CD4-positive, alpha-beta T cell (primary cell): Measurements from ENCODE around the gene PRICKLE4. TPM values are rescaled to one million over a fixed set of nuclear protein-coding genes. Genes with fewer than 3 reads are reported as not detected.

Experiments used
- ATAC-seq: fragments of 200-7000 bp; cut with Tn5 transposase; one replicate; pipeline ENCODE4 v1.10.0; 2022; ENCODE audit warnings: mild to moderate bottlenecking; ENCODE audit not compliant: poor library complexity
- CTCF ChIA-PET: fragments of 350-600 bp; sonication (Branson Sonifier 250); formaldehyde crosslinking; loops from one replicate; lab custom pipeline; 2021; ENCODE audit warnings: antibody characterized with exemption, inconsistent platforms; lab: Charles Lee
- POLR2A ChIA-PET: fragments of 350-600 bp; sonication (Branson Sonifier 250); formaldehyde crosslinking; loops from one replicate; lab custom pipeline; 2021; ENCODE audit warnings: antibody characterized with exemption, inconsistent platforms; lab: Charles Lee
- DNase-seq, 14 experiments: peaks; one replicate each; pipeline ENCODE4 v3.0.0-alpha.2; 2013 to 2020; ENCODE audit warnings: mixed read lengths in 2 of 14
- H3K27ac ChIP-seq, 2 donors: one replicate each; pipeline versions ENCODE4 v1.5.1 to v1.7.0; 2013; ENCODE audit warnings: low read length in 2 of 2, low read depth in 1 of 2, mild to moderate bottlenecking in 1 of 2
- H3K27me3 ChIP-seq, 2 experiments: 1 replicate in 1 of 2; 2 replicates in 1 of 2; pipeline versions ENCODE4 v1.6.1 to v1.7.0; 2013; ENCODE audit warnings: low read length in 2 of 2, control low read depth in 1 of 2, mild to moderate bottlenecking in 1 of 2, moderate library complexity in 1 of 2; ENCODE audit not compliant: insufficient read depth in 2 of 2, control insufficient read depth in 1 of 2
- H3K36me3 ChIP-seq: one replicate; pipeline ENCODE4 v1.6.1; 2013; ENCODE audit warnings: low read length, control low read depth; ENCODE audit not compliant: insufficient read depth
- H3K4me1 ChIP-seq: one replicate; pipeline ENCODE4 v1.6.1; 2013; ENCODE audit warnings: low read length, control low read depth; ENCODE audit not compliant: insufficient read depth
- H3K4me3 ChIP-seq: one replicate; pipeline ENCODE4 v1.5.1; 2013; ENCODE audit warnings: mild to moderate bottlenecking, low read length, moderate library complexity
- H3K9me3 ChIP-seq, 2 experiments: 1 replicate in 1 of 2; 2 replicates in 1 of 2; pipeline versions ENCODE4 v1.6.1 to v1.7.0; 2013; ENCODE audit warnings: low read length in 2 of 2, mild to moderate bottlenecking in 2 of 2, control low read depth in 1 of 2, moderate library complexity in 1 of 2; ENCODE audit not compliant: control insufficient read depth in 1 of 2, insufficient read depth in 1 of 2
- H3K27ac Mint-ChIP-seq: one replicate; pipeline ENCODE4 v1.8.0; 2020; ENCODE audit warnings: mixed read lengths
- H3K27me3 Mint-ChIP-seq: one replicate; pipeline ENCODE4 v1.8.0; 2021; ENCODE audit warnings: mixed read lengths
- H3K36me3 Mint-ChIP-seq: one replicate; pipeline ENCODE4 v1.8.0; 2021; ENCODE audit warnings: low read depth, mixed read lengths
- H3K4me1 Mint-ChIP-seq: one replicate; pipeline ENCODE4 v1.8.0; 2021; ENCODE audit warnings: low read depth, mixed read lengths
- H3K4me3 Mint-ChIP-seq: one replicate; pipeline ENCODE4 v1.8.0; 2020; ENCODE audit warnings: mild to moderate bottlenecking, mixed read lengths
- H3K9me3 Mint-ChIP-seq: one replicate; pipeline ENCODE4 v1.8.0; 2020; ENCODE audit warnings: mixed read lengths
- CTCF ChIP-seq: fragments of 200-600 bp; IDR thresholded peaks from one replicate; pipeline ENCODE4 v1.8.0; 2022; ENCODE audit warnings: antibody characterized with exemption, mild to moderate bottlenecking
- intact Hi-C, 2 experiments: fragments of 100-400 bp; cut with DNase I in 1 of 2; cut with micrococcal nuclease in 1 of 2; formaldehyde crosslinking; loops; one replicate each; pipeline versions ENCODE4 v1.15.1 to v1.9.0; 2023 to 2025; cut with DNase I, micrococcal nuclease
- total RNA-seq, 174 experiments: library from RNA in 2 of 174; stranded (reverse) in 2 of 174; gene quantifications; one replicate each; pipeline ENCODE4 v1.2.3 and lab custom pipeline; 2021 to 2026

PRICKLE4 gene
- total RNA-seq, 2 experiments from 2014 or later = not detected

GRCh38 chr6:41771058-41771983, 9.3 kb upstream of the PRICKLE4 start:
- Mint-ChIP-seq H3K27me3 (no peaks in the 10 kb centered on the region), H3K36me3 (peaks cover 41% of the 10 kb centered on the region), H3K4me3 (no peak overlapping the region), H3K9me3 (no peaks in the 10 kb centered on the region), H3K4me1 (no peaks in the 10 kb centered on the region), H3K27ac (no peak overlapping the region)
- Histone ChIP-seq H3K27ac (no peak overlapping the region), H3K9me3 (no peaks in the 10 kb centered on the region), H3K36me3 (peaks cover 48% of the 10 kb centered on the region), H3K4me1 (peaks cover 5% of the 10 kb centered on the region), H3K4me3 (no peak overlapping the region), H3K27me3 (no peaks in the 10 kb centered on the region)
- TF ChIP-seq CTCF = no peak
- POLR2A ChIA-PET = no interaction called here
- CTCF ChIA-PET = no interaction called here
- intact Hi-C loops = no loop called here
- no peak for DNase-seq
- no peak for ATAC-seq

GRCh38 chr6:41774841-41775240, 5.7 kb upstream of the PRICKLE4 start:
- Mint-ChIP-seq H3K9me3 (no peaks in the 10 kb centered on the region), H3K4me1 (peaks cover 14% of the 10 kb centered on the region), H3K27ac (no peak overlapping the region), H3K27me3 (peaks cover 2% of the 10 kb centered on the region), H3K4me3 (no peak overlapping the region), H3K36me3 (peaks cover 47% of the 10 kb centered on the region)
- ChIA-PET POLR2A (no interaction called here), CTCF (interaction anchor here (2.6 kb wide), 1 partner anchor 13 kb away, joined by 13 read pairs; the partner anchor contains the start of gene TOMM6)
- Histone ChIP-seq H3K27ac (no peak overlapping the region), H3K36me3 (peaks cover 56% of the 10 kb centered on the region), H3K27me3 (no peaks in the 10 kb centered on the region), H3K4me1 (peaks cover 10% of the 10 kb centered on the region), H3K9me3 (no peaks in the 10 kb centered on the region), H3K4me3 (no peak overlapping the region)
- no peak for DNase-seq
- TF ChIP-seq CTCF = no peak
- intact Hi-C loops = loop anchor here in 1 of 2 experiments (5.0 kb wide), 1 partner anchor 1912 kb away; the partner anchor contains the start of gene MRPS18A
- no peak for ATAC-seq

GRCh38 chr6:41775293-41775882, 5.2 kb upstream of the PRICKLE4 start:
- H3K27ac Mint-ChIP-seq = no peak overlapping the region
- peaks cover 44% of the 10 kb centered on the region for H3K36me3 Mint-ChIP-seq
- Histone ChIP-seq H3K4me1 (peaks cover 13% of the 10 kb centered on the region), H3K27me3 (no peaks in the 10 kb centered on the region), H3K9me3 (no peaks in the 10 kb centered on the region), H3K4me3 (no peak overlapping the region), H3K36me3 (peaks cover 56% of the 10 kb centered on the region), H3K27ac (no peak overlapping the region)
- intact Hi-C loops = loop anchor here in 1 of 2 experiments (5.0 kb wide), 1 partner anchor 1912 kb away; the partner anchor contains the start of gene MRPS18A
- peaks cover 20% of the 10 kb centered on the region for H3K4me1 Mint-ChIP-seq
- POLR2A ChIA-PET = no interaction called here
- CTCF ChIA-PET = interaction anchor here (0.6 to 2.6 kb wide), 3 partner anchors 13 to 128 kb away, joined by 3 to 13 read pairs (median 3); partner anchors contain the start of gene TOMM6
- DNase-seq = no peak
- no peak for TF ChIP-seq CTCF
- ATAC-seq = no peak
- no peaks in the 10 kb centered on the region for H3K9me3 Mint-ChIP-seq
- peaks cover 4% of the 10 kb centered on the region for H3K27me3 Mint-ChIP-seq
- H3K4me3 Mint-ChIP-seq = no peak overlapping the region
